H1 (cell line): ENCODE data around the gene PRR29. TPM values are rescaled to one million over a fixed set of nuclear protein-coding genes. Genes with fewer than 3 reads are reported as not detected.

Experiments used
- CTCF ChIA-PET: fragments of 300-600 bp; sonication (Branson Sonifier 250); formaldehyde crosslinking; loops from one replicate; lab custom pipeline; 2021; ENCODE audit not compliant: partially characterized antibody; lab: Charles Lee
- POLR2A ChIA-PET: fragments of 300-600 bp; sonication (Branson Sonifier 250); formaldehyde crosslinking; loops from one replicate; lab custom pipeline; 2021; ENCODE audit warnings: inconsistent platforms; ENCODE audit not compliant: partially characterized antibody; lab: Charles Lee
- DNase-seq, 2 experiments: peaks; one replicate each; pipeline versions ENCODE4 v3.0.0 to v3.0.0-alpha.2; 2010 to 2022; ENCODE audit warnings: low spot score in 2 of 2, low read depth in 1 of 2, mixed read lengths in 1 of 2
- FAIRE-seq: peaks from 2 replicates; lab custom pipeline; 2011; peaks lifted over from hg19 to GRCh38; lab: Jason Lieb, UNC
- H2AFZ ChIP-seq: 2 replicates; pipeline ENCODE4 v1.8.1; 2012; ENCODE audit warnings: low read length, inconsistent platforms
- H2AK5ac ChIP-seq: 2 replicates; pipeline ENCODE4 v1.6.1; 2013; ENCODE audit warnings: low read depth, low read length
- H2BK120ac ChIP-seq: replicated peaks from 2 replicates; pipeline ENCODE3; 2013; ENCODE audit warnings: low read depth, low read length, inconsistent platforms
- H2BK12ac ChIP-seq: 2 replicates; pipeline ENCODE4 v1.6.1; 2013; ENCODE audit warnings: low read depth, low read length
- H2BK15ac ChIP-seq: 2 replicates; pipeline ENCODE4 v1.6.1; 2013; ENCODE audit warnings: low read length
- H2BK20ac ChIP-seq: 2 replicates; pipeline ENCODE4 v1.6.1; 2013; ENCODE audit warnings: low read length
- H2BK5ac ChIP-seq: 2 replicates; pipeline ENCODE4 v1.6.1; 2013; ENCODE audit warnings: low read depth, low read length
- H3K14ac ChIP-seq: 2 replicates; pipeline ENCODE4 v1.6.1; 2013; ENCODE audit warnings: inconsistent platforms; ENCODE audit not compliant: insufficient read length
- H3K18ac ChIP-seq: 2 replicates; pipeline ENCODE4 v1.6.1; 2013; ENCODE audit warnings: low read length; ENCODE audit errors: extremely low read depth
- H3K23ac ChIP-seq: 2 replicates; pipeline ENCODE4 v1.6.1; 2013; ENCODE audit warnings: inconsistent platforms; ENCODE audit not compliant: insufficient read length
- H3K23me2 ChIP-seq: 2 replicates; pipeline ENCODE4 v1.6.1; 2013; ENCODE audit warnings: low read depth, low read length
- H3K27ac ChIP-seq: 2 replicates; pipeline ENCODE4 v1.6.1; 2011; ENCODE audit warnings: low read depth, low read length, inconsistent platforms
- H3K27me3 ChIP-seq, 4 experiments: replicated peaks in 1 of 4; 1 replicate in 1 of 4; 2 replicates in 3 of 4; pipeline versions ENCODE4 v1.6.1 to v1.8.1; 2011 to 2013; ENCODE audit warnings: low read length in 3 of 4, mild to moderate bottlenecking in 3 of 4, inconsistent platforms in 2 of 4, mixed read lengths in 2 of 4, moderate library complexity in 1 of 4; ENCODE audit not compliant: control insufficient read depth in 3 of 4, insufficient read depth in 3 of 4; ENCODE audit errors: extremely low read depth in 1 of 4
- H3K36me3 ChIP-seq, 4 experiments: 2 replicates each; pipeline versions ENCODE4 v1.6.1 to v1.8.1; 2011 to 2013; ENCODE audit warnings: mild to moderate bottlenecking in 4 of 4, low read length in 3 of 4, moderate library complexity in 2 of 4, control low read depth in 1 of 4, inconsistent platforms in 1 of 4; ENCODE audit not compliant: insufficient read depth in 4 of 4, control insufficient read depth in 2 of 4
- H3K4ac ChIP-seq: replicated peaks from 2 replicates; pipeline ENCODE3; 2013; ENCODE audit warnings: low read length, low read depth, mixed read lengths, inconsistent platforms; ENCODE audit not compliant: insufficient read length
- H3K4me1 ChIP-seq, 4 experiments: replicated peaks in 1 of 4; 1 replicate in 1 of 4; 2 replicates in 3 of 4; pipeline versions ENCODE4 v1.6.1 to v1.8.1; 2011 to 2013; ENCODE audit warnings: low read length in 3 of 4, inconsistent platforms in 2 of 4, mixed read lengths in 1 of 4; ENCODE audit not compliant: insufficient read depth in 4 of 4, control insufficient read depth in 3 of 4
- H3K4me2 ChIP-seq, 2 experiments: 2 replicates each; pipeline versions ENCODE4 v1.6.1 to v1.8.1; 2011 to 2013; ENCODE audit warnings: low read depth in 2 of 2, low read length in 2 of 2, control low read depth in 1 of 2, inconsistent platforms in 1 of 2, mild to moderate bottlenecking in 1 of 2; ENCODE audit not compliant: insufficient read depth in 1 of 2
- H3K4me3 ChIP-seq, 4 experiments: fragments of 200-600, 300-600 bp in 1 of 4; sonication (generic), shearing (Covaris generic), sonication (Bioruptor Twin) in 1 of 4; 2 replicates each; pipeline versions ENCODE4 v1.5.1 to v1.8.1; 2011 to 2016; ENCODE audit warnings: low read length in 4 of 4, low read depth in 3 of 4, control low read depth in 2 of 4, inconsistent platforms in 2 of 4, mild to moderate bottlenecking in 2 of 4, mixed read lengths in 1 of 4, moderate library complexity in 1 of 4; ENCODE audit not compliant: insufficient read depth in 2 of 4; ENCODE audit errors: extremely low read depth in 1 of 4
- H3K56ac ChIP-seq: replicated peaks from 2 replicates; pipeline ENCODE3; 2013; ENCODE audit warnings: low read depth, mild to moderate bottlenecking, mixed read lengths, low read length, inconsistent platforms; ENCODE audit not compliant: insufficient read length
- H3K79me1 ChIP-seq: 2 replicates; pipeline ENCODE4 v1.6.1; 2013; ENCODE audit warnings: low read depth, low read length, control low read depth
- H3K79me2 ChIP-seq, 2 experiments: 2 replicates each; pipeline versions ENCODE4 v1.6.1 to v1.8.1; 2012 to 2013; ENCODE audit warnings: low read length in 2 of 2, mild to moderate bottlenecking in 2 of 2, inconsistent platforms in 1 of 2; ENCODE audit not compliant: insufficient read depth in 2 of 2, control insufficient read depth in 1 of 2
- H3K9ac ChIP-seq, 4 experiments: replicated peaks in 1 of 4; 1 replicate in 1 of 4; 2 replicates in 3 of 4; pipeline versions ENCODE4 v1.6.1 to v1.8.1; 2011 to 2013; ENCODE audit warnings: low read depth in 3 of 4, low read length in 3 of 4, control low read depth in 2 of 4, mild to moderate bottlenecking in 2 of 4, moderate library complexity in 2 of 4, inconsistent platforms in 1 of 4; ENCODE audit errors: extremely low read depth in 1 of 4
- H3K9me3 ChIP-seq, 2 experiments: 2 replicates each; pipeline versions ENCODE4 v1.6.1 to v1.8.1; 2012 to 2013; ENCODE audit warnings: mild to moderate bottlenecking in 2 of 2, moderate library complexity in 2 of 2, control low read depth in 1 of 2, inconsistent platforms in 1 of 2, low read depth in 1 of 2, low read length in 1 of 2, mixed read lengths in 1 of 2; ENCODE audit not compliant: insufficient read depth in 2 of 2
- H4K20me1 ChIP-seq, 2 experiments: replicated peaks in 1 of 2; 2 replicates each; pipeline versions ENCODE3 to v1.8.1; 2011 to 2013; ENCODE audit warnings: inconsistent platforms in 2 of 2, low read length in 2 of 2, mild to moderate bottlenecking in 1 of 2; ENCODE audit not compliant: insufficient read depth in 2 of 2, control insufficient read depth in 1 of 2
- H4K5ac ChIP-seq: 2 replicates; pipeline ENCODE4 v1.6.1; 2013; ENCODE audit warnings: low read length, low read depth, mixed read lengths, inconsistent platforms; ENCODE audit not compliant: insufficient read length
- H4K8ac ChIP-seq: 2 replicates; pipeline ENCODE4 v1.8.0; 2013; ENCODE audit warnings: mild to moderate bottlenecking, moderate library complexity, low read length, inconsistent platforms; ENCODE audit not compliant: insufficient read depth; ENCODE audit errors: extremely low read depth
- H4K91ac ChIP-seq: replicated peaks from 2 replicates; pipeline ENCODE3; 2013; ENCODE audit warnings: low read length, mixed read lengths, inconsistent platforms; ENCODE audit not compliant: insufficient read length
- NANOG ChIP-seq: IDR thresholded peaks from 2 replicates; pipeline ENCODE4 v1.6.1; 2011; ENCODE audit warnings: low read length, low read depth, mild to moderate bottlenecking, inconsistent platforms; ENCODE audit not compliant: insufficient read depth, poor library complexity, severe bottlenecking
- POLR2A ChIP-seq, 2 experiments: IDR thresholded peaks; 1 replicate in 1 of 2; 2 replicates in 1 of 2; pipeline ENCODE4 v1.6.1; 2011; ENCODE audit warnings: low read depth in 2 of 2, low read length in 2 of 2, mild to moderate bottlenecking in 2 of 2; ENCODE audit errors: control extremely low read depth in 1 of 2
- RNF2 ChIP-seq: fragments of 200-900, 300-1000 bp; sonication (generic); IDR thresholded peaks from 2 replicates; pipeline ENCODE4 v1.7.1; 2016; ENCODE audit warnings: borderline replicate concordance, low read depth, mild to moderate bottlenecking, antibody characterized with exemption, low read length; ENCODE audit not compliant: poor library complexity, severe bottlenecking; ENCODE audit errors: missing control alignments
- YY1 ChIP-seq: IDR thresholded peaks from 2 replicates; pipeline ENCODE4 v1.6.1; 2011; ENCODE audit warnings: low read depth, mild to moderate bottlenecking, low read length
- ZNF274 ChIP-seq: IDR thresholded peaks from 2 replicates; pipeline ENCODE4 v1.7.0; 2012; ENCODE audit warnings: low read length, borderline replicate concordance; ENCODE audit errors: extremely low read depth
- WGBS, 2 experiments: shearing (Covaris generic) in 1 of 2; methylation state at CpG; one replicate each; pipeline versions ENCODE4 v1.1.6 to v1.1.7; 2013 to 2015; ENCODE audit warnings: low lambda C conversion rate in 2 of 2, mixed read lengths in 2 of 2, inconsistent platforms in 1 of 2, low coverage in 1 of 2, missing lambda C conversion rate in 1 of 2; ENCODE audit not compliant: insufficient replicate concordance in 2 of 2, insufficient coverage in 1 of 2, insufficient read length in 1 of 2; ENCODE audit errors: extremely low coverage in 1 of 2, missing lambda C conversion rate in 1 of 2; 5-methylcytosine and 5-hydroxymethylcytosine counted together
- polyA plus RNA-seq, 7 experiments: library from polyadenylated mRNA; depleted of rRNA in 3 of 7; stranded (reverse) in 5 of 7; unstranded in 2 of 7; fragments of >200 nt in 5 of 7; fragments of 200-250 nt in 2 of 7; gene quantifications; 1 replicate in 5 of 7; 2 replicates in 1 of 7; 4 replicates in 1 of 7; pipeline versions ENCODE4 v1.2.1 to v1.2.3, GENCODE V29; 2011 to 2013; ENCODE audit warnings: missing spikeins in 2 of 7, mixed read lengths in 2 of 7
- total RNA-seq: library from RNA; stranded (reverse); fragmentation: NEBNext Ultra II Directional; extraction: Animal tissue kit (Norgen Biotek cat#: 25700); gene quantifications from 2 replicates; pipeline ENCODE4 v1.2.1, GENCODE V29; 2021

Gene PRR29
- total and polyA plus RNA-seq, 2 of the 8 experiments (the other 6 are each of a cell fraction or from before 2014, with no cell fraction given): 0.67 to 0.83 TPM

DNA sequence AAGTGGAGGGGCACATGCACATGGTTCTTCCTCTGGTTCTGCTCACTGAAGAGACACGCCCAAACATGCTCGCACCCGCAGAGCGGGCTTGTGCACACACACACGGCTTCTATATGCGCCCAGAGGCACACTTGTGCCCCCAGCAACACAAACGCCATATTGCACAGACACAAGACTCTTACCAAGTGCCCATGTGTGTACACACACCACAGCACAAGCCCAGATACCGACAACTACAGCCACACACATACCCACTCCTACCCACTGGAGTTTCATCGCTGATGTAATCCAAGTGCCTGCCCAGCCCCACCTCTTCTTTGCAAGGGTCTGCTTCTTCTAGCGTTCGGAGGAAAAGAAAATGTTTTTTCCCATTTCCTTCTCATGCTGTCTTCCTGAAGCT is 6.5 kb upstream of the PRR29 start:
- H2BK5ac ChIP-seq: no peak overlapping the region
- H4K91ac ChIP-seq: no peak overlapping the region
- no peak overlapping the region for H3K9ac ChIP-seq
- no peak overlapping the region for H4K8ac ChIP-seq
- H3K18ac ChIP-seq: no peak overlapping the region; the same call in 1 of the 2 replicates
- DNase-seq (no peak), FAIRE-seq (no peak)
- no peak overlapping the region for H3K4ac ChIP-seq
- H3K56ac ChIP-seq: no peak overlapping the region
- POLR2A ChIA-PET: interaction anchor here (0.9 kb wide), 1 partner anchor 22 kb away, joined by 4 read pairs; no protein-coding TSS in a partner anchor
- no peaks in the 10 kb centered on the region for H4K20me1 ChIP-seq
- H3K79me2 ChIP-seq: no peaks in the 10 kb centered on the region
- no peak overlapping the region for H3K4me3 ChIP-seq
- H3K4me2 ChIP-seq: no peak overlapping the region
- H3K14ac ChIP-seq: no peak overlapping the region
- 82% methylated on average over 11 of the region's 11 CpGs; no CpG with 5 or more reads in 1 of the 2 experiments for WGBS, 2 experiments
- no peak overlapping the region for H2AK5ac ChIP-seq
- H3K23ac ChIP-seq: no peak overlapping the region
- TF ChIP-seq POLR2A (IDR thresholded peaks at IDR 0.05; ENCODE audit: control extremely low read depth in 1 of 2, low read depth in 2 of 2, low read length in 2 of 2): no peak
- no peak for TF ChIP-seq YY1
- TF ChIP-seq RNF2: no peak
- TF ChIP-seq ZNF274: no peak
- TF ChIP-seq NANOG: no peak
- TF ChIP-seq, all 59 proteins: peak for 0
- Histone ChIP-seq H2AFZ (no peak overlapping the region), H2BK120ac (peak overlapping the region; percentile 33), H3K9me3 (no peaks in the 10 kb centered on the region), H3K4me1 (peaks cover 0 to 18% (median 11%) of the 10 kb centered on the region in 4 experiments; a peak in 6 of 7 replicates), H2BK12ac (peak overlapping the region; percentile 75; the same call in 1 of the 2 replicates), H3K23me2 (no peaks in the 10 kb centered on the region; the same call in 1 of the 2 replicates), H3K27ac (no peak overlapping the region), H2BK15ac (no peak overlapping the region), H3K27me3 (peaks cover 0 to 5% (median 0%) of the 10 kb centered on the region in 4 experiments; a peak in 3 of 7 replicates), H2BK20ac (no peak overlapping the region), H4K5ac (no peak overlapping the region), H3K79me1 (no peaks in the 10 kb centered on the region), H3K36me3 (no peaks in the 10 kb centered on the region)
- CTCF ChIA-PET: interaction anchor here (1.0 to 6.5 kb wide), 9 partner anchors 9 to 80 kb away, joined by 3 to 67 read pairs (median 4); partner anchors contain the start of gene GH1
